ENCODE measurements around the gene RNF103.
"Not testable (repeated sequence)": the region's sequence is repeated elsewhere in the genome, so short reads cannot be mapped to it uniquely, and the experiment has no call there.

The RNF103 gene

GRCh38 chr2:86623494-86624266 lies at the start of gene RNF103:
TSS of gene RNF103 (minus strand) at chr2:86623865. CDS start at chr2:86622886, 979 bp downstream.
- peaks cover 24% of the 10 kb centered on the region for H3K4me1 ChIP-seq (ENCODE audit: low read length)
- peaks cover 26% of the 10 kb centered on the region for H3K79me2 ChIP-seq (ENCODE audit: low read length)
- TF ChIP-seq CTCF (IDR thresholded peaks at IDR 0.05; ENCODE audit: low read depth, low read length) (no peak), EZH2phosphoT487 (IDR thresholded peaks at IDR 0.05; ENCODE audit: low read depth) (no peak)

GRCh38 chr2:86673011-86673410 lies 49.3 kb upstream of the RNF103 start:
- no peaks in the 10 kb centered on the region for H3K9me3 ChIP-seq (ENCODE audit: insufficient read depth, low read length)
- no peak overlapping the region for H3K9ac ChIP-seq (ENCODE audit: low read length)
- no peaks in the 10 kb centered on the region for H3K79me2 ChIP-seq (ENCODE audit: low read length)
- H3K27ac ChIP-seq (ENCODE audit: low read length), result no peak overlapping the region
- TF ChIP-seq CTCF (IDR thresholded peaks at IDR 0.05; ENCODE audit: low read depth, low read length) (no peak), EZH2phosphoT487 (IDR thresholded peaks at IDR 0.05; ENCODE audit: low read depth) (no peak)
- H2AFZ ChIP-seq (ENCODE audit: low read depth, low read length), result no peak overlapping the region
- no peaks in the 10 kb centered on the region for H3K36me3 ChIP-seq (replicated peaks; ENCODE audit: low read depth, low read length)
- no peaks in the 10 kb centered on the region for H3K4me1 ChIP-seq (ENCODE audit: low read length)
- no peaks in the 10 kb centered on the region for H3K27me3 ChIP-seq (ENCODE audit: low read depth, low read length)
- no peak overlapping the region for H3K4me2 ChIP-seq (ENCODE audit: low read length)
- H4K20me1 ChIP-seq (ENCODE audit: insufficient read depth, low read length), result no peaks in the 10 kb centered on the region
- H3K4me3 ChIP-seq (ENCODE audit: low read length), result no peak overlapping the region

More at GRCh38 chr2:86623494-86624266, at the start of gene RNF103:
- no peaks in the 10 kb centered on the region for H3K9me3 ChIP-seq (ENCODE audit: insufficient read depth, low read length)
- H3K27ac ChIP-seq (ENCODE audit: low read length), result peak within 1 kb of the TSS; percentile 67
- H4K20me1 ChIP-seq (ENCODE audit: insufficient read depth, low read length), result peaks cover 8% of the 10 kb centered on the region; the same call in 1 of the 2 replicates
- H3K4me3 ChIP-seq (ENCODE audit: low read length), result peak within 1 kb of the TSS; percentile 87
- H3K27me3 ChIP-seq (ENCODE audit: low read depth, low read length), result peaks cover 2% of the 10 kb centered on the region; the same call in 1 of the 2 replicates
- peak within 1 kb of the TSS; percentile 99 for H2AFZ ChIP-seq (ENCODE audit: low read depth, low read length)
- peak within 1 kb of the TSS; percentile 85 for H3K9ac ChIP-seq (ENCODE audit: low read length)
- H3K36me3 ChIP-seq (replicated peaks; ENCODE audit: low read depth, low read length), result peaks cover 7% of the 10 kb centered on the region
- H3K4me2 ChIP-seq (ENCODE audit: low read length), result peak within 1 kb of the TSS; percentile 88

GRCh38 chr2:86672027-86672545 lies 48.4 kb upstream of the RNF103 start:
- no peaks in the 10 kb centered on the region for H3K79me2 ChIP-seq (ENCODE audit: low read length)
- no peak overlapping the region for H3K4me2 ChIP-seq (ENCODE audit: low read length)
- H3K9ac ChIP-seq (ENCODE audit: low read length), result no peak overlapping the region
- H3K4me1 ChIP-seq (ENCODE audit: low read length), result no peaks in the 10 kb centered on the region
- H3K27ac ChIP-seq (ENCODE audit: low read length), result no peak overlapping the region
- no peaks in the 10 kb centered on the region for H3K27me3 ChIP-seq (ENCODE audit: low read depth, low read length)
- no peaks in the 10 kb centered on the region for H3K36me3 ChIP-seq (replicated peaks; ENCODE audit: low read depth, low read length)
- H3K4me3 ChIP-seq (ENCODE audit: low read length), result no peak overlapping the region
- no peaks in the 10 kb centered on the region for H4K20me1 ChIP-seq (ENCODE audit: insufficient read depth, low read length)
- H2AFZ ChIP-seq (ENCODE audit: low read depth, low read length), result no peak overlapping the region
- no peaks in the 10 kb centered on the region for H3K9me3 ChIP-seq (ENCODE audit: insufficient read depth, low read length)
- TF ChIP-seq CTCF (IDR thresholded peaks at IDR 0.05; ENCODE audit: low read depth, low read length) (no peak), EZH2phosphoT487 (IDR thresholded peaks at IDR 0.05; ENCODE audit: low read depth) (no peak)

- H3K27me3 ChIP-seq (ENCODE audit: low read depth, low read length), result no peaks in the 10 kb centered on the region
- H3K79me2 ChIP-seq (ENCODE audit: low read length), result no peaks in the 10 kb centered on the region
- TF ChIP-seq EZH2phosphoT487 (IDR thresholded peaks at IDR 0.05; ENCODE audit: low read depth), result no peak
- no peak for TF ChIP-seq CTCF (IDR thresholded peaks at IDR 0.05; ENCODE audit: low read depth, low read length)
- H3K36me3 ChIP-seq (replicated peaks; ENCODE audit: low read depth, low read length), result no peaks in the 10 kb centered on the region
- no peak overlapping the region for H3K9ac ChIP-seq (ENCODE audit: low read length)
- no peaks in the 10 kb centered on the region for H3K4me1 ChIP-seq (ENCODE audit: low read length)
- no peaks in the 10 kb centered on the region for H3K9me3 ChIP-seq (ENCODE audit: insufficient read depth, low read length)
- no peak overlapping the region for H2AFZ ChIP-seq (ENCODE audit: low read depth, low read length)
- H4K20me1 ChIP-seq (ENCODE audit: insufficient read depth, low read length), result no peaks in the 10 kb centered on the region
- H3K27ac ChIP-seq (ENCODE audit: low read length), result no peak overlapping the region
- H3K4me2 ChIP-seq (ENCODE audit: low read length), result no peak overlapping the region
- H3K4me3 ChIP-seq (ENCODE audit: low read length), result no peak overlapping the region
Measured at GRCh38 chr2:86671337-86671981, 47.8 kb upstream of the RNF103 start.

GRCh38 chr2:86669323-86669722 lies 45.7 kb upstream of the RNF103 start:
- H3K9ac ChIP-seq (ENCODE audit: low read length); H3K27ac ChIP-seq (ENCODE audit: low read length); H3K79me2 ChIP-seq (ENCODE audit: low read length); H3K9me3 ChIP-seq (ENCODE audit: insufficient read depth, low read length); H3K36me3 ChIP-seq (replicated peaks; ENCODE audit: low read depth, low read length); H3K4me1 ChIP-seq (ENCODE audit: low read length); H3K4me3 ChIP-seq (ENCODE audit: low read length); H3K27me3 ChIP-seq (ENCODE audit: low read depth, low read length); H2AFZ ChIP-seq (ENCODE audit: low read depth, low read length); H3K4me2 ChIP-seq (ENCODE audit: low read length); H4K20me1 ChIP-seq (ENCODE audit: insufficient read depth, low read length): not testable (repeated sequence)

Data from OCI-LY3 (cell line).